OCI-LY7 (cell line): ENCODE results near the gene SLCO2B1.

Source experiments
- CTCF ChIP-seq: fragments of 200-600 bp; sonication (generic); conservative IDR thresholded peaks from 2 replicates; pipeline ENCODE4 v1.5.1; 2014; ENCODE audit warnings: mild to moderate bottlenecking, antibody characterized with exemption, low read length, moderate library complexity, mixed read lengths
- EZH2phosphoT487 ChIP-seq: fragments of 200-600 bp; sonication (generic); IDR thresholded peaks from 2 replicates; pipeline ENCODE4 v1.6.1; 2018; ENCODE audit warnings: low read depth, borderline replicate concordance, mild to moderate bottlenecking, mixed run types, antibody characterized with exemption, low read length, moderate library complexity, mixed read lengths

GRCh38 chr11:75203641-75204011 lies 52.7 kb downstream of the SLCO2B1 start:
- TF ChIP-seq CTCF (no peak), EZH2phosphoT487 (no peak)
